ENCODE results near the gene ACVR1C. TPM values are rescaled to one million over a fixed set of nuclear protein-coding genes. Genes with fewer than 3 reads are reported as not detected.

Gene ACVR1C
- total and polyA plus RNA-seq, 2 of the 8 experiments (the other 6 are each of a cell fraction or from before 2014, with no cell fraction given) = 0.21 to 0.52 TPM

- Histone ChIP-seq H4K91ac (replicated peaks; ENCODE audit: insufficient read length, low read length) (no peak overlapping the region), H3K27ac (ENCODE audit: low read depth, low read length) (no peak overlapping the region), H2BK12ac (ENCODE audit: low read depth, low read length) (no peak overlapping the region), H2BK15ac (ENCODE audit: low read length) (no peak overlapping the region), H3K18ac (ENCODE audit: extremely low read depth, low read length) (no peak overlapping the region), H3K23me2 (ENCODE audit: low read depth, low read length) (no peaks in the 10 kb centered on the region), H3K4me2 (ENCODE audit: insufficient read depth in 1 of 2, low read depth in 2 of 2, low read length in 2 of 2) (no peak overlapping the region), H2BK5ac (ENCODE audit: low read depth, low read length) (no peak overlapping the region), H2BK20ac (ENCODE audit: low read length) (no peak overlapping the region), H4K8ac (ENCODE audit: extremely low read depth, insufficient read depth, low read length) (no peak overlapping the region), H3K9ac (replicated peaks in 1 of 4; ENCODE audit: extremely low read depth in 1 of 4, low read depth in 3 of 4, low read length in 3 of 4) (no peak overlapping the region), H4K5ac (ENCODE audit: insufficient read length, low read depth, low read length) (no peak overlapping the region), H4K20me1 (replicated peaks in 1 of 2; ENCODE audit: control insufficient read depth in 1 of 2, insufficient read depth in 2 of 2, low read length in 2 of 2) (no peaks in the 10 kb centered on the region), H3K56ac (replicated peaks; ENCODE audit: insufficient read length, low read depth, low read length) (no peak overlapping the region), H3K4me3 (ENCODE audit: extremely low read depth in 1 of 4, insufficient read depth in 2 of 4, low read depth in 3 of 4, low read length in 4 of 4) (no peak overlapping the region), H3K4ac (replicated peaks; ENCODE audit: insufficient read length, low read depth, low read length) (no peak overlapping the region), H3K4me1 (replicated peaks in 1 of 4; ENCODE audit: control insufficient read depth in 3 of 4, insufficient read depth in 4 of 4, low read length in 3 of 4) (no peaks in the 10 kb centered on the region), H3K14ac (ENCODE audit: insufficient read length) (no peak overlapping the region), H3K27me3 (replicated peaks in 1 of 4; ENCODE audit: control insufficient read depth in 3 of 4, extremely low read depth in 1 of 4, insufficient read depth in 3 of 4, low read length in 3 of 4) (peaks cover 0 to 4% (median 2%) of the 10 kb centered on the region in 4 experiments; a peak in 2 of 7 replicates), H2BK120ac (replicated peaks; ENCODE audit: low read depth, low read length) (no peak overlapping the region), H2AK5ac (ENCODE audit: low read depth, low read length) (no peak overlapping the region), H3K23ac (ENCODE audit: insufficient read length) (no peak overlapping the region), H3K79me1 (ENCODE audit: low read depth, low read length) (no peaks in the 10 kb centered on the region), H3K9me3 (ENCODE audit: insufficient read depth in 2 of 2, low read depth in 1 of 2, low read length in 1 of 2) (no peaks in the 10 kb centered on the region), H2AFZ (ENCODE audit: low read length) (no peak overlapping the region), H3K79me2 (ENCODE audit: control insufficient read depth in 1 of 2, insufficient read depth in 2 of 2, low read length in 2 of 2) (no peaks in the 10 kb centered on the region), H3K36me3 (ENCODE audit: control insufficient read depth in 2 of 4, insufficient read depth in 4 of 4, low read length in 3 of 4) (no peaks in the 10 kb centered on the region)
- no peak for FAIRE-seq
- ChIA-PET POLR2A (ENCODE audit: partially characterized antibody) (no interaction called here), CTCF (ENCODE audit: partially characterized antibody) (interaction anchor here (0.6 to 2.4 kb wide), 7 partner anchors 20 to 409 kb away, joined by 3 to 13 read pairs (median 4); partner anchors contain the start of gene ACVR1C)
- WGBS, 2 experiments (ENCODE audit: extremely low coverage in 1 of 2, insufficient coverage in 1 of 2, insufficient read length in 1 of 2, insufficient replicate concordance in 2 of 2, low coverage in 1 of 2, low lambda C conversion rate in 2 of 2, missing lambda C conversion rate in 1 of 2) = 79% methylated on average over 3 of the region's 4 CpGs; no CpG with 5 or more reads in 1 of the 2 experiments
- DNase-seq (ENCODE audit: low read depth in 1 of 2, low spot score in 2 of 2) = no peak
- TF ChIP-seq TAF7 (optimal IDR thresholded peaks at IDR 0.05; ENCODE audit: borderline replicate concordance, low read depth, low read length) = no peak
- no peak for TF ChIP-seq TCF12 (IDR thresholded peaks at IDR 0.05; ENCODE audit: low read depth, low read length)
- no peak for TF ChIP-seq BCL11A (IDR thresholded peaks at IDR 0.05; ENCODE audit: low read depth in 2 of 2, low read length in 2 of 2)
- TF ChIP-seq TBP (IDR thresholded peaks at IDR 0.05; ENCODE audit: low read depth, low read length) = no peak
- no peak for TF ChIP-seq HDAC6 (IDR thresholded peaks at IDR 0.05; ENCODE audit: low read depth, low read length)
- TF ChIP-seq USF2 (IDR thresholded peaks at IDR 0.05; ENCODE audit: low read length) = no peak
- no peak for TF ChIP-seq BACH1 (IDR thresholded peaks at IDR 0.05; ENCODE audit: low read length)
- no peak for TF ChIP-seq ATF3 (IDR thresholded peaks at IDR 0.05; ENCODE audit: insufficient read depth, low read depth, low read length)
Measured at GRCh38 chr2:157601807-157602206, 26.9 kb downstream of the ACVR1C start.

All from H1 (cell line).